ENCODE measurements around the gene CAMTA1.

DNA sequence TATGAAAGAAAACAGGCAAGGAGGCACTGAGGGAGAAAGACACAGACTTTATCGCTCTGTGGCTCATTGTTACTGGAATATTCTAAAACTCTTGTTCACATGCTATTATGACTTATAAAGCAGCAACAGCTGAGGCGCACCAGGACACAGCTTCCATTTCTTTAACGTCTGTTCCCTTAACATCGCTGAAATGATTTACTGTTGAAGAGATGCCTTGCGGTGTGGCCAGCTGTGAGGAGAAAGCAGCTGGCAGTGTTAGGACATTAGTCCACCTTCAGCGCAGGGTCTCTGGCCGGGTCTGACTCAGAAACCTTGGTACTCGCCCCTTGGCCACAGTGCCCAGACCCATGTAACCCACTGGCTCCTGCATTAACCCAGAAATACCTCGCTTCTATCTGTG, 995.7 kb downstream of the CAMTA1 start:
- TF ChIP-seq, protein P1, sequence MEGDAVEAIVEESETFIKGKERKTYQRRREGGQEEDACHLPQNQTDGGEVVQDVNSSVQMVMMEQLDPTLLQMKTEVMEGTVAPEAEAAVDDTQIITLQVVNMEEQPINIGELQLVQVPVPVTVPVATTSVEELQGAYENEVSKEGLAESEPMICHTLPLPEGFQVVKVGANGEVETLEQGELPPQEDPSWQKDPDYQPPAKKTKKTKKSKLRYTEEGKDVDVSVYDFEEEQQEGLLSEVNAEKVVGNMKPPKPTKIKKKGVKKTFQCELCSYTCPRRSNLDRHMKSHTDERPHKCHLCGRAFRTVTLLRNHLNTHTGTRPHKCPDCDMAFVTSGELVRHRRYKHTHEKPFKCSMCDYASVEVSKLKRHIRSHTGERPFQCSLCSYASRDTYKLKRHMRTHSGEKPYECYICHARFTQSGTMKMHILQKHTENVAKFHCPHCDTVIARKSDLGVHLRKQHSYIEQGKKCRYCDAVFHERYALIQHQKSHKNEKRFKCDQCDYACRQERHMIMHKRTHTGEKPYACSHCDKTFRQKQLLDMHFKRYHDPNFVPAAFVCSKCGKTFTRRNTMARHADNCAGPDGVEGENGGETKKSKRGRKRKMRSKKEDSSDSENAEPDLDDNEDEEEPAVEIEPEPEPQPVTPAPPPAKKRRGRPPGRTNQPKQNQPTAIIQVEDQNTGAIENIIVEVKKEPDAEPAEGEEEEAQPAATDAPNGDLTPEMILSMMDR (IDR thresholded peaks at IDR 0.05): no peak
- no peak for TF ChIP-seq EP300 (IDR thresholded peaks at IDR 0.05)

All from stomach (tissue), 4 donors.